DOHH2 (cell line): ENCODE results near the gene FAM107B.

Experiments
- CTCF ChIP-seq: fragments of 200-600 bp; sonication (generic); IDR thresholded peaks from one replicate; pipeline ENCODE4 v1.5.1; 2014; ENCODE audit warnings: antibody characterized with exemption, mild to moderate bottlenecking, low read depth, low read length; ENCODE audit not compliant: poor library complexity, severe bottlenecking
- EZH2phosphoT487 ChIP-seq: fragments of 200-600 bp; sonication (generic); IDR thresholded peaks from 2 replicates; pipeline ENCODE4 v1.6.1; 2017; ENCODE audit warnings: borderline replicate concordance, mild to moderate bottlenecking, antibody characterized with exemption, low read length, moderate library complexity, mixed read lengths

DNA sequence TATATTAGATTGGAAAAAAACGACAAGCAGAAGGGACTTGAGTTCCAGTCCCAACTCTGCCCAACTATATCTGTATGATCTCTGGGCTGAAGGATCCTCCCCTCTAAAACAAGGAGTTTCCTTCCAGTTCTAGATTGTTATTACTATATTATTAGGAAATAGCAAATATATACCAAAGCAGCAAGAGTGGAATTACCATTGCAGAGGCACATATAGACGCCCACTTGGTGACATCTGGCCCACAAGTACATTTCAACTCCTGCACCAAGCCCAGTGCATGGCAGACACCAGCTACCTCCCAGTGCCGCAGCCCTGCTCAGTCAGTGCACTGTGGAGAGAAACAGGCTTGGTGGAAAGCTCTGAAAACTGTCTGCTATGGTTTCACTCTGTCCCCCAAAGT, 201.9 kb downstream of the FAM107B start:
- no peak for TF ChIP-seq CTCF
- no peak for TF ChIP-seq EZH2phosphoT487
